AG20443 (cell line): ENCODE measurements around the gene COL1A1.

Experiments
- DNase-seq: peaks from one replicate; pipeline ENCODE4 v3.0.0; 2012; ENCODE audit warnings: low spot score, mixed read lengths

COL1A1 gene

DNA sequence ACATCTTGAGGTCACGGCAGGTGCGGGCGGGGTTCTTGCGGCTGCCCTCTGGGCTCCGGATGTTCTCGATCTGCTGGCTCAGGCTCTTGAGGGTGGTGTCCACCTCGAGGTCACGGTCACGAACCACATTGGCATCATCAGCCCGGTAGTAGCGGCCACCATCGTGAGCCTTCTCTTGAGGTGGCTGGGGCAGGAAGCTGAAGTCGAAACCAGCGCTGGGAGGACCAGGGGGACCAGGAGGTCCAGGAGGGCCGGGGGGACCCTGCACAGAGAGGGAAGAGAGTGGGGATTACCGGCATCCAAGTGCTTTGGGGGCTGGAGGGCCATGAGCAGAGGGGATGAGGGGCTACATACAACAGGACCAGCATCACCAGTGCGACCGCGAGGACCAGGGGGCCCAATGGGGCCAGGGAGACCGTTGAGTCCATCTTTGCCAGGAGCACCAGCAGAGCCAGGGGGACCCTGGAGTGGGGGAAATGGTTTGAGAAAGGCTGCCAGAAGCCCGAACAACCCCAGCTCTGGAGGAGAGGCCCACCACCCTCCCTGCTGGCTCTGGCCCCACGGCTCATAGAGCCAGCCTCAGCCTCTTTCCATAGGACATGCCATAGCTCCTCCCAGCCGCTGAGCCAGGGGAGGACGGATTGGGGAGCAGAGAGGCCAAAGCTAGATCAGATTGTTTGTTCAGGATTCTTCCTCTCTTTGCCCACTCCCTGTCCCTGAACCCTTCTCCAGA is 14.6 kb downstream of the COL1A1 start:
- peak; percentile 52 for DNase-seq

DNA sequence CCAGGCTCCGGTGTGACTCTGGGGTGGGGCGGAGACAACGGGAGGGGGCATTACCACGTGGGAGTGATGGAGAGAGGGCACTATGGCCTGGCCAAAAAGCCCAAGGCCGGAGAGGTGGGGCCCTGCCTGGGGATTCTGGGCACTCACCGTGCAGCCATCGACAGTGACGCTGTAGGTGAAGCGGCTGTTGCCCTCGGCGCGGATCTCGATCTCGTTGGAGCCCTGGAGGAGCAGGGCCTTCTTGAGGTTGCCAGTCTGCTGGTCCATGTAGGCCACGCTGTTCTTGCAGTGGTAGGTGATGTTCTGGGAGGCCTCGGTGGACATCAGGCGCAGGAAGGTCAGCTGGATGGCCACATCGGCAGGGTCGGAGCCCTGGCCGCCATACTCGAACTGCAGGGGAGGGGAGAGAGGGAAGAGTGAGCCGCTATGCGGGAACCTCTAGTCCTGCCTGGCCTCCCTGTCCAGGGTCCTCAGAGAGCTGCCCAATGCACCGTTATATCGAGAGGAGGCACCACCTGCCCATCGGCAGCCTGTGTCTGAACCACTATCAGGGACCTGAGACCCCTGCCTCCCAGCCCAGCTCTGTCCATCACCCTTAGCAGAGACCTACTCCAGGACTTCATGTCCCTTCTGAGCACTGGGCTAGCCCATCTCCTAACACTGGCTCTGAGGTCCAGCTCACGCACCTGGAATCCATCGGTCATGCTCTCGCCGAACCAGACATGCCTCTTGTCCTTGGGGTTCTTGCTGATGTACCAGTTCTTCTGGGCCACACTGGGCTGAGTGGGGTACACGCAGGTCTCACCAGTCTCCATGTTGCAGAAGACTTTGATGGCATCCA is 15.6 kb downstream of the COL1A1 start:
- no peak for DNase-seq

DNA sequence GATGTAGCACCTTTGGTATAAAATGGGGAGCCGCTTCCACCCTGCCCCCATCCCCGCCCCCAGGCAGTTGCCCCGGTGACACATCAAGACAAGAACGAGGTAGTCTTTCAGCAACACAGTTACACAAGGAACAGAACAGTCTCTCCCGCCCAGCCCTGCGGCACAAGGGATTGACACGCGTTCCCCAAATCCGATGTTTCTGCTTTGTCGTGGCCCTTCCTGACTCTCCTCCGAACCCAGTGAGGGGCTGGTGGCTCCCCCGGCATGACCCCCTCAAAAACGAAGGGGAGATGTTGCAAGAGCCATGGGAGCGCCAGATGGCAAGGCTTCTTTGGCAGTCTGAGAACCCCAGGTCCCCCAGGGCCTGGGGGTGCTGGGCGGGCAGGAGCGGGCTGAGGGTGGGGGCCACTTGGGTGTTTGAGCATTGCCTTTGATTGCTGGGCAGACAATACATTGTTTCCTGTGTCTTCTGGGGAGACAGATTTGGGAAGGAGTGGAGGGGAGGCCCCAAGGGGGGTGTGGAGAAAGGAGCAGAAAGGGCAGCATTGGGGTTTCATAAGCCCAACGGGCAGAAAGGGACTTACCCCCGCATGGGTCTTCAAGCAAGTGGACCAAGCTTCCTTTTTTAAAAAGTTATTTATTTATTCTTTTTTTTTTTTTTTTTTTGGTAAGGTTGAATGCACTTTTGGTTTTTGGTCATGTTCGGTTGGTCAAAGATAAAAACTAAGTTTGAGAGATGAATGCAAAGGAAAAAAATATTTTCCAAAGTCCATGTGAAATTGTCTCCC is 16.6 kb downstream of the COL1A1 start:
- no peak for DNase-seq

DNA sequence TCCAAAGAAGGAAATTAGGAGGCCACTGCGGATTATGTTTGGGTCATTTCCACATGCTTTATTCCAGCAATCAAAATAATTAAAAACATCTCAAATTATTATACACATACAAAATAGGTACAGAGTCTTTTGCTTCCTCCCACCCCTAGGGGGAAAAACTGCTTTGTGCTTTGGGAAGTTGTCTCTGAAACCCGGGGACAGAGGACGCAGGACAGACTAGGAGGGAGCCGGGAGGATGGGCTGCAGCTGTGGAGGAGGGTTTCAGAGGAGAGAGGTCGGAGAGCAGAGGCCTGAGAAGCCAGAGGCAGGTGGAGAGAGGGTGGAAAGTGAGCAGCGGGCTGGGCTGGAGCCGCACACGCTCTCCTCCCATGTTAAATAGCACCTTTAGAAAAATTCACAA is 17.4 kb downstream of the COL1A1 start:
- no peak for DNase-seq

DNA sequence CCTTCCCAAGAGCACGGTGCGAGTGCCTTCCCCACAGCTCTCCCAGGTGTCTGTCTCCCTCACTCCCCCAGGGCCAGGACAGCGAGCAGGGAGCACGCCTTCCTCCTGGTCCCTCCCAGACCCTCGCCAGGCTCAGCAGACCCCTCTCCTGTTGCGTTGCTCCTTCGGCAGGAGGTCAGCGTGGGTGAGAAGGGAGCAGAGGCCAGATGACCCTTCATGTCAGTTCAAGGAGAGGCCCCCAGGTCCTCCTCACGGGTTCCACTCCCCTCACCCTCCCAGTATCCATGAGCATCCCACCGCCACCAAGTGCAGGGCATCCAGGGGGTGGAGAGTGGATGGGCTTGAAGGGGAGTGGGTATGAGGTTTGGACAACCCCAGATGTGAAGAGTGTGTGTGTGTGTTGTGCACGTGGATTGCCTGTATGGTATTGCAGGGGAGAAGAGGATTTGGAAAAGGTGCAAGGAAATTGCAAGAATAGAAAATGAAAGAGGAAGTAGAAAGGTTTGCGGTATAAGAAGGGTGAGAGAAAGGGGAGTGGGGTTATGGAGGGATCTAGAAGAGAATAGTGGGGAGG is 17.9 kb downstream of the COL1A1 start:
- DNase-seq = no peak

DNA sequence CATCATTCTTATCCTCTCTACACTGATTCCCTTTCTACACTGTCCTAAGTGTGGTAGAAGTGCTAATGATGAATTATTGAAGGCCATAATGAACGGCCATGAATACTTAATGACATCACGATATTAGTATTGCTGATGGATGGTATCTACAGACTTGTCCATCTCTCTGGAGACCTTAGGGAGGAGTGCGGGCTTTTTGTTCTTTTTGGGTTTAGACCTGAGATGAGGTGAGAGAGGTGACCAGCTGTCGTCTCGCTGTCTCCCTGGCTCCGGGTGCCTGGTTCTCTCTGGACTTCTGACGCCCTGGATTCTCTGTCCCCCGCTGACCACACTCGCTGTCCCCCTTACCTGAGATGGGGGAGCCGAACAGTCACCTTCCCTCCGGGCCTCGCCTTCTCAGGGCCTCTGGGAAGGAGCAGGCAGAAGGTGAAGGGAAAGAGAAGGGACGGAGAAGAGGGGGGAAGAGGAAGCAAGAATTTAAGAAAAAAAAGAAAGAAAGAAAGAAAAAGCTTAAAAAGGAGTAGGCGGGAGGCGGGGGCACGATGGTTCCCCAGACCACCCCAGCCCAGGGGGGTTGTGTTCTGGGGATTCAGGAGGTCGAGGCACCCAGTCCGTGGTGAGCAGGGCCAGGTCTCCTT is 18.5 kb downstream of the COL1A1 start:
- DNase-seq = no peak

DNA sequence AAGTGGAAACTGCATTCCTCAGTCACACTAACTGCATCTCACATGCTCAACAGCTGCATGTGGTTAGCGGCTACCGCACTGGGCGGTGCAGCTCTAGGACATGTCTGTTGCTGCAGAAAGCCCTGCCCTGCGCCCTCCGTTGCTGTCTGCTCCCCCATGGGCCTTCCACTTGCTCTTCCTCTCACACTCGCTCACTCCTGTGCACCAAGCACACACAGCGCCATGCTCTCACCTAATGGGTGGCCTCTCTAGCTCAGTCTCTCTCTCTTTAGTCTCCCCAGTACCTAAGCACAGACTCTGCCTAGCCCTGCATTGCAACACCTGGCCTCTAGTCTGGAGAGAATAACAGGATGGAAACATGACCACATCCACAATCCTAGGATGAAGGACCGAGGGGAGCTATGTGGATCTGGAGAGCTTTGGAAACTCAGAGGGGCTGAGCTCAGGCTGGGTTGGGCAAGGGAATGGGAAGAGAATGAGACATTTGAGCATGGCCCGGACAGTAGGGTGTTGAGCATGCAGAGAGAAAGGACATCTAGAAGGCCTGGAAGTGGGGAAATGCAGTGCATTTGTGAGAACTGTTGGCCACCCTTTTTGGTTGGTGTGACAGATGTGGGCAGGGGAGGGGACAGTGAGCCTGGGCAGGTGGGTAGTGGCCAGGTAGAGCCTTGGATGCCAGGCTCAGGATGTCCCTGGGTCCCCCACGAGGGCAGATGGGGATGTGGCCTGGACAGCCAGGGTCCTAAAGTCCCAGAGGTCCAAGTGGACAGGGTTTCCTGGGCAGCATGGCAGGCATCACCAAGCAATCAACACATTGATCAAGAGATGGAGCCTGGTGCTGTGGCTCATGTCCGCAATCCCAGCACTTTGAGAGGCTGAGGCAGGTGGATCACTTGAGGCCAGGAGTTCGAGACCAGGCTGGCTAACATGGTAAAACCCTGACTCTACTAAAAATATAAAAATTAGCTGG is 19.6 kb downstream of the COL1A1 start:
- DNase-seq = no peak

DNA sequence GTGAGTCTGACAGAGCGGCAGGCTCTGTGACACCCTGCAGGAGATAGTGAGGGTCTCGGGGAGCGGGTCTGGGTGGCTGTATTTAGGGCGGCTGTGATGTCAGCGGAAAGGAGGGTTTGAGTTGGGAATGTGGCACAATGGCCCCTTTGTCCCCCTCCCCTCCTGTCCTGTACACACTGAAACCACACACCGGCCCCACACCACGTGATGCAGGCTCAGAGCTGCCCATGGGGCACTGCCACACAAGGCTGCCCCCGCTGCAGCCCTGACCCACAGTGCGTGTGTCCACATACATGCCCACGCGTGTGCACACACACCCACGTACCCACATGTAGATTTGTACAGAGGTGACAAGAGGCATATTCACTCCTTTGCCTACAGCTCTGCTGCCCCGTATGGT is 20.3 kb downstream of the COL1A1 start:
- DNase-seq = no peak

DNA sequence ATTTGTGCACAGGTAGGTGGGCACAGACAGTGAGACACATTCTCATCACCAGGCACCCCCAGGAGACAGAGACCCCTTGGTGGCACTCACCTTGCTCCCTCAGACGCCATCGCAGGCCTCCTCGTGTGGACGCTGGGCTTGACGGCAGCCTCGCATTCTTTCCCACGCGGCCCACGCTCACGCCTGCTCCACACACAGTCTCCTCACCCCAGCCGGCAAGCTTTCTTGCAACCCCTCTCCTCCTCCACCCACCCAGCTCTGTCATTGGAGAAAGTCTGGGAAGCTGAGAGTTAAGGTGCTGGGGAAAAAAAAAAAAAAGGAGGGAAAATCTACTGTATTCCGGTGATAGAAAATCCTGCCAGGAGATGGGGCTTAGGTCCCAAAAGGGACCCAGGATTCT is 20.8 kb downstream of the COL1A1 start:
- DNase-seq = no peak

DNA sequence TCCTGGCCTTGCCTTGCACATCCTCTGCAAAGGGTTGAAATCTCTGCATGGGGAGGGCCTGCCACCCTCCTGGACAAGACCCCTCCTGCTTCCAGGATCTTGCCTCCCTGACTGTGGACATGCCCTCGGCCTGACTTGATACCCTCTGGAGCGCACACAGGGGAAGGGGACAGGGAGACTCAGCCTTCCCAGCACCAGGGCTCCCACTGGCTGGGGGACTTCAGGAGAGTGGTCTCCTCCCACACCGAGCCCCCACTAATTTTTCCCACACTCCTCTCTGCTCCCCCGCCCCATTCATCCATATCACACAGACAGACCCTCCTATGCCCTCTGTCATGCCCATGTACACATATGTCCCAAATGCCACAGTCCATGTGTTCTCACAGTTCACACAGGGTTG is 21.3 kb downstream of the COL1A1 start:
- DNase-seq = no peak

DNA sequence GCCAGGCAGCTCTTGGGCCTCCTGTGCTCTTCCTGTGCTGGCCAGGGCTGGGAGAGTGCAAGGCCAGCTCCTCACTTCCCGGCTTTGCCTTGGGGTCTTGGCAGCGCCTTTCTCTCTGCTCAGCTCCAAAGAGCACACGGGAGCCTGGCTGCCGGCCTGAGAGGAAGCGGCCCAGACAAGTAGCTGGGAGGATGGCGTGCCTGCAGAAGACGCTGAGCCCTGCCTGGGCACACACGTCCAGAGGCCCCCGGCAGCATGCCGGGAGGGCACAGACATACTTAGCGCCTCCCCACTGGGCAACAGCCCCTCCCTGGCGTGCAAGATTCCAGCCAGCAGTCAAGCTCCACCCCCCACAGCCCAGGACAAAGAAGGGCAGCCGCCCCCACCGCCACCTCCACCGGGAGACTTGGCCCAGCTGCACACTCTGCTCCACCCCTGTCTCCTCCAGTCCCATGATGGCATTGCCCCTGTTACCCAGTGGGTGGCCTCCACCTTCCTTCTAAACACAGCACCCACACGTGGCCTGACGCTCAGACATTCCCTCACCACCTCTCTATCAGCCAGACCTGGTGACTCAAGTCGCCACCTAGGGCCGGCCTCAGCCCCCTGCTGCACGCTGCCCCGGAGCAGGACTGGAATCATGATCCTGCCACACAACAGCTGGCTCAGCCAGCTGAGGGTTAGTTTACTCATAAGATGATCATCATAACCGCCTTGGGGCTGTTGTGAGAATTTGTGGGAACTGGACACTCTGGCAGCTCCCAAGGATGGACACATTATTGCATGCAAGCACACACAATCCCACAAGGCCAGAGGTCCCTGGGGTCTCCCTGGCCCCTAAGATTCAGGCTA is 23.2 kb downstream of the COL1A1 start:
- DNase-seq = peak; percentile 85

DNA sequence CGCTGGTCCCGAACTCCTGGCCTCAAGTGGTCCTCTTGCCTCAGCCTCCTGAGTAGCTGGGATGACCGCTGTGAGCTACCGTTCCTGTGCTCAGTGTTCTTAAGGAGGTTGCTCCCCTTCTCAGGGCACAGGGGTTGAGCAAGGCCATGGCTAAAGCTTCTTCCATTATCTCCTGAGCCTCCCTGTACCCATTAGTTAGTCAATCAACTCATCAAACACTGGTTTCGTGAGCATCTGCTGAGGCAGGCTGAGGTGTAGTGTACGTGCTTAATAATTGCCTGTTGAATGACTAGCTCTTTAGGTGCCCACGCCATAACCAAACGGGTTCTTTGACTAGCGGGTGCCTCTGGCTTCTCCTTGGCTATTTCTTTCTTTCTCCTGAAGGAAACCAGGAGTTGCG is 24.0 kb downstream of the COL1A1 start:
- DNase-seq = no peak

DNA sequence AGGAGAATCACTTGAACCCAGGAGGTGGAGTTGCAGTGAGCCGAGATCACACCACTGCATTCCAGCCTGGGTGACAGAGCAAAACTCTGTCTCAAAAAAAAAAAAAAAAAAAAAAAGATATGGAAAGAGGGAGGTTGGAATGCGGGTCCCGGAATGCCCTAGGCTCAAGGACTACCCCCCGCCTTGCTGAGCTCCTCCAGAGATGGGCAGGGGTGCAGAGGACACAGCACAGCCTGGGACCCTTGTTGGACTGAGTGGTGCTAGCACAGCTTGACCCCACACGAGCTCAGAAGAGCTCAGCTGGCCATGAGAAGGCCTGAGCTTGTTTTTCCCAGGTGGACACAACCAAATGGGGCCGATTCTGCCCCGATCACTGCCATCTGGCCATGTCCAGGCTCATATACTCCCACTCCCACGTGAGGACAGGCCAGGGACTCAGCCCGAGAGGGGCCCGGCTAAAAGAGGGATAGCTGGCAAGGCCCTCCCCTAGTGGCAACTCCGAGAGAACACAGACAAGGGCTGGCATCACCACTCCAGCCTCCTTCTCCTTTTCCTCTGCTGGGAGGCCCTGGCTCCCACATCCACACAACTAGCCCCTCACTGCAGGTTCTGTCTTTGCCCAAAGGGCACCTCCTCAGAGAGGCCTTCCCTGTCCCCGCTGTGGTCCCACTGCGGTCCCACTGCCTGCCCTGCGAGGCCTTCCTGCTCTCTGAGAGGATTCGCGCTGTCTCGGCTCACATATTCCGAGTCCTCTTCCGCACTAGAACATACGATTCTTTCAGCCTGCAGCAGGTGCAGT is 24.7 kb downstream of the COL1A1 start:
- DNase-seq = no peak

DNA sequence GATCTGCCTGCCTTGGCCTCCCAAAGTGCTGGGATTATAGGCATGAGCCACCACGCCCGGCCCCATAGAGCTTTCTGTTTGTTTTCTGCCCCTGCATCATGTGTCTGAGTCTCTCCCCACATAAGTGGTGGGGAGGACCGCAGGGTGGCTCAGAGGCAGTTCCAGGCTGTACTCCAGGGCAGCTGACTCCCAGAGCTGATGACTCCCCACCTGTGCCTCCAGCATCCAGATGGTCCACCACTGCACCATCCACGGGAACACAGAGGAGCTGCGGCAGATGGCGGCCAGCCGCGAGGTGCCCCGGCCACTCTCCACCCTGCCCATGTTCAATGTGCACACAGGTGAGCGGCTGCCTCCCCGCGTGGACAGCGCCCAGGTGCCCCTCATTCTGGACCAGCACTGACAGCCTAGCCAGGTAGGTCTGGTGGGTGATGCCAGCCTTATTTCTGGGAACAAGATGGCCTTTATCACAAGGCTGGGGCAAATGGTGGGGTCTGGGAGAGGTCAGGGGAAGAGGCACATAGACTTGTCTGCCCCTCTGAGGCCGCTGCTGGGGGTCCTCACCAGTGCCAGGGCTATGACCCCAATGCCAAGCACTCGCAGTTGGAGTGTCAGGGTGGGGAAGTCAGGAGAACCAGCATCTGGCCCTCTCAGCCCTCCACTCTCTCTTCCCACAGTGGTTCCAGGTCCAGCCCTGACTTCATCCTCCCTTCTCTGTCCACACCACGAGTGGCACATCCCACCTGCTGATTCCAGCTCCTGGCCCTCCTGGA is 26.2 kb downstream of the COL1A1 start:
- DNase-seq = no peak

DNA sequence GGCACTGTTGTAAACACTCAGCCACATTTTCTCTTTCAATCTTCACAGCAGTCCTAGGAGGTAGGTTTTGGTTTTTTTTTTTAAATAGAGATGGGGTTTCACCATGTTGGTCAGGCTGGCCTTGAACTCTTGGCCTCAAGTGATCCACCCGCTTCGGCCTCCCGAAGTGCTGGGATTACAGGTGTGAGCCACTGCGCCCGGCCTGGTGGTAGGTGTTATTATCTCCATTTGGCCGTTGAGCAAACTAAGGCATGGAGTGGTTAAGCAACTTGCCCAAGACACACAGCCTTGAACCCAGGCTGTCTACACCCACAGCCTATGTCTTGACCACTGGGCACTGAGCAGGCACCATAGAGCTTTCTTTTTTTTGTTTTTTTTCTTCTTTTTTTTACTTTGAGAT is 27.0 kb downstream of the COL1A1 start:
- DNase-seq = no peak

DNA sequence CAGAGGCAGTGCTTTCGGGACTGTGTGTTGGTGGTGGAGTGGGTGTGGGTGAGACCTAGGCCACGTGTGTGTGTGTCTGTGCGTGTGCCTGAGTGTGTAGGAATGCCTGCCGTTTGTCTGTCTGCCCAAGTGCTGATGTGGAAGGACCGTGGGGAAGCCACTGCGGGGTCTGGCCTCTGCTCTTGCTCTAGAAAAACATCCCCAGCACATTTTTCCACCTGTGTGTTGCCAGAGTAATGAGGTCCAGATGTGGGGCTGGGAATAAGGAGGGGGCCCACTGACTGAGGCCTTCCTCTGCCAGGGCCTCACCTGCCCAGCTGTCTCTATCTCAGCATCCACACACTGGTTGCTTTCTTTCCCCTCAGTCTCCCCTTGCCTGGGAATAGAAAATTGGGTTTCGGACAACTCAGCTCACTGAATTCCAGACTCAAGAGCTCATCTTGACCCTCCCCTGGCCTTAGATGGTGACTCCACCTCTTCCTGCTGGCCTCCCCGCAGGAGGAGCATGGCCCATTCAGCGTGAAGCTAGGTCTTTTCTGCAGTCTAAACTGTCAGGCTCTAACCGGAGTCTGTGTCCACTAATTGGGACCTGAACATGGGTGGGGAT is 28.0 kb downstream of the COL1A1 start:
- peak; percentile 89 for DNase-seq

DNA sequence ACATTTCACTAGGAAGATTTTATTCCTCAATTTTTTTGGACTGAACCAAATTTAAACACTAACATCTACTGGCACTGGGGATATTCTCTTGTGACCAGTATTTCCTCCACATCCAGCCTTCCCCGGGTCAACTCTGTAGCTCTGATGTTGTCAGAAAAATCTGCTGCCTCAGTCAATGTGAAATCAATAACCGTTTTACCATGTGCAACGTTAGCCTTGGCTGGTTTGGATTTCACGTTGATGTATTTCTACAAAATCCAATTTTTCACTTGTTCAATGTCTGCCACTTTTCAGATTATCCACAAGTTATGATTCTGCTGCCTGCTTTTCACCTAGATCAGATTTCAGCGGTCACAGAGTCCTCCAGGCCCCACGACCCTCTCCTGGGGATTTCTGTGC is 28.5 kb downstream of the COL1A1 start:
- DNase-seq = no peak

DNA sequence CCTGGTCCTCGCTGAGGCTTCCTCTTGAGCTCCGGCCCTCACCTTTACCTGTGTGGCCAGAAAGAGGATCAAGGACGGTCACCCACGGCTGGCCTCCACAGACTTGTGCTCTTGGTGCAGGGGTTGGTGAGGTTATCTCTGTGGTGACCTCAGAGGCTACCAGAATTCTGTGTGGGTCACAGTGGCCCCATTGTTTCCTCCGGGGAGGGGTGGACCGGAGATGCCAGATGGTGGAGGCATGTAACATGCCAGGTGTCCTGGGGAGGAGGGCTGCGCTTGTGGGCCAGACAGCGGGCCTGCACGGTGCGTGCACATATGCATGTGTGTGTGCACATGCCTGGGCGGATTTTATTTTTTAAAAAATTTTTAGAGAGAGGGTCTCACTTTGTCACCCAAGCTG is 29.3 kb downstream of the COL1A1 start:
- DNase-seq = no peak
